ENCODE data around the gene FST. TPM values are rescaled to one million over a fixed set of nuclear protein-coding genes. Genes with fewer than 3 reads are reported as not detected.

FST gene
- total and polyA plus RNA-seq, 2 of the 8 experiments (the other 6 are each of a cell fraction or from before 2014, with no cell fraction given) = 16.6 to 17.5 TPM

- Histone ChIP-seq H2BK120ac (replicated peaks; ENCODE audit: low read depth, low read length) (no peak overlapping the region), H3K23ac (ENCODE audit: insufficient read length) (no peak overlapping the region), H3K79me2 (ENCODE audit: control insufficient read depth in 1 of 2, insufficient read depth in 2 of 2, low read length in 2 of 2) (no peaks in the 10 kb centered on the region), H3K23me2 (ENCODE audit: low read depth, low read length) (peaks cover 3% of the 10 kb centered on the region), H3K79me1 (ENCODE audit: low read depth, low read length) (peaks cover 2% of the 10 kb centered on the region), H3K4me1 (replicated peaks in 1 of 4; ENCODE audit: control insufficient read depth in 3 of 4, insufficient read depth in 4 of 4, low read length in 3 of 4) (peaks cover 0 to 5% (median 2%) of the 10 kb centered on the region in 4 experiments; a peak in 6 of 7 replicates), H2BK5ac (ENCODE audit: low read depth, low read length) (no peak overlapping the region), H3K56ac (replicated peaks; ENCODE audit: insufficient read length, low read depth, low read length) (no peak overlapping the region), H4K20me1 (replicated peaks in 1 of 2; ENCODE audit: control insufficient read depth in 1 of 2, insufficient read depth in 2 of 2, low read length in 2 of 2) (no peaks in the 10 kb centered on the region), H3K27me3 (replicated peaks in 1 of 4; ENCODE audit: control insufficient read depth in 3 of 4, extremely low read depth in 1 of 4, insufficient read depth in 3 of 4, low read length in 3 of 4) (no peaks in the 10 kb centered on the region), H4K91ac (replicated peaks; ENCODE audit: insufficient read length, low read length) (no peak overlapping the region), H3K36me3 (ENCODE audit: control insufficient read depth in 2 of 4, insufficient read depth in 4 of 4, low read length in 3 of 4) (peaks cover 16 to 46% (median 20%) of the 10 kb centered on the region in 4 experiments), H3K9ac (replicated peaks in 1 of 4; ENCODE audit: extremely low read depth in 1 of 4, low read depth in 3 of 4, low read length in 3 of 4) (no peak overlapping the region), H2BK20ac (ENCODE audit: low read length) (no peak overlapping the region), H2BK12ac (ENCODE audit: low read depth, low read length) (no peak overlapping the region), H3K18ac (ENCODE audit: extremely low read depth, low read length) (no peak overlapping the region), H3K4ac (replicated peaks; ENCODE audit: insufficient read length, low read depth, low read length) (no peak overlapping the region), H4K5ac (ENCODE audit: insufficient read length, low read depth, low read length) (no peak overlapping the region), H3K4me2 (ENCODE audit: insufficient read depth in 1 of 2, low read depth in 2 of 2, low read length in 2 of 2) (no peak overlapping the region), H2AK5ac (ENCODE audit: low read depth, low read length) (no peak overlapping the region), H3K27ac (ENCODE audit: low read depth, low read length) (no peak overlapping the region), H2AFZ (ENCODE audit: low read length) (no peak overlapping the region), H3K14ac (ENCODE audit: insufficient read length) (no peak overlapping the region), H3K4me3 (ENCODE audit: extremely low read depth in 1 of 4, insufficient read depth in 2 of 4, low read depth in 3 of 4, low read length in 4 of 4) (no peak overlapping the region), H3K9me3 (ENCODE audit: insufficient read depth in 2 of 2, low read depth in 1 of 2, low read length in 1 of 2) (no peaks in the 10 kb centered on the region), H4K8ac (ENCODE audit: extremely low read depth, insufficient read depth, low read length) (no peak overlapping the region), H2BK15ac (ENCODE audit: low read length) (no peak overlapping the region)
- CTCF ChIA-PET (ENCODE audit: partially characterized antibody) = interaction anchor here (0.6 to 1.4 kb wide), 3 partner anchors 61 to 742 kb away, joined by 3 to 5 read pairs (median 4); no protein-coding TSS in a partner anchor
- FAIRE-seq (no peak), DNase-seq (ENCODE audit: low read depth in 1 of 2, low spot score in 2 of 2) (no peak)
- WGBS, 2 experiments (ENCODE audit: extremely low coverage in 1 of 2, insufficient coverage in 1 of 2, insufficient read length in 1 of 2, insufficient replicate concordance in 2 of 2, low coverage in 1 of 2, low lambda C conversion rate in 2 of 2, missing lambda C conversion rate in 1 of 2) = 80% methylated on average over 1 of the region's 1 CpG; no CpG with 5 or more reads in 1 of the 2 experiments
- POLR2A ChIA-PET (ENCODE audit: partially characterized antibody) = interaction anchor here (1.0 kb wide), 1 partner anchor 520 kb away, joined by 3 read pairs; no protein-coding TSS in a partner anchor
- TF ChIP-seq HDAC2 (IDR thresholded peaks at IDR 0.05; ENCODE audit: borderline replicate concordance in 1 of 2, low read depth in 2 of 2, low read length in 2 of 2) = no peak
- no peak for TF ChIP-seq CHD1 (IDR thresholded peaks at IDR 0.05; ENCODE audit: low read depth, low read length)
- no peak for TF ChIP-seq EZH2 (IDR thresholded peaks at IDR 0.05; ENCODE audit: low read depth, low read length, severe bottlenecking)
- no peak for TF ChIP-seq POU5F1 (IDR thresholded peaks at IDR 0.05; ENCODE audit: low read depth, low read length)
- no peak for TF ChIP-seq GABPA (IDR thresholded peaks at IDR 0.05; ENCODE audit: borderline replicate concordance, insufficient read depth, low read length)
- no peak for TF ChIP-seq FOSL1 (IDR thresholded peaks at IDR 0.05; ENCODE audit: insufficient read depth, low read depth, low read length)
- TF ChIP-seq RXRA (IDR thresholded peaks at IDR 0.05; ENCODE audit: insufficient read depth, low read depth, low read length) = no peak
- TF ChIP-seq NRF1 (IDR thresholded peaks at IDR 0.05; ENCODE audit: low read depth, low read length) = no peak
- no peak for TF ChIP-seq GTF2F1 (IDR thresholded peaks at IDR 0.05; ENCODE audit: borderline replicate concordance, low read depth, low read length)
Observed at GRCh38 chr5:53487436-53487835, 7.0 kb downstream of the FST start.
